Fibroblast of the aortic adventitia (primary cell): Measurements from ENCODE around the gene ZNF385D. TPM values are rescaled to one million over a fixed set of nuclear protein-coding genes. Genes with fewer than 3 reads are reported as not detected.

Experiments used
- DNase-seq: peaks from one replicate; pipeline ENCODE4 v3.0.0-alpha.2; 2010; ENCODE audit warnings: low read depth
- H3K4me3 ChIP-seq: 2 replicates; pipeline ENCODE4 v1.5.1; 2011; ENCODE audit warnings: low read depth, mild to moderate bottlenecking, control low read depth, low read length, moderate library complexity
- total RNA-seq: library from RNA; depleted of rRNA; stranded (reverse); fragments of >200 nt; gene quantifications from 2 replicates; pipeline ENCODE4 v1.2.3, GENCODE V29; 2012; ENCODE audit warnings: low replicate concordance
- TF ChIP-seq, protein P1 (sequence below): IDR thresholded peaks from 2 replicates; pipeline ENCODE4 v1.5.1; 2011; ENCODE audit warnings: mild to moderate bottlenecking, low read length, control low read depth, inconsistent platforms; ENCODE audit not compliant: insufficient read depth

ZNF385D gene
- total RNA-seq, 1 donor: 11.5 TPM

- DNase-seq: no peak
These were observed 31.9 kb downstream of the ZNF385D start for GRCh38 chr3:21718943-21719591.

GRCh38 chr3:21718161-21718765 is 32.7 kb downstream of the ZNF385D start:
- H3K4me3 ChIP-seq: no peak overlapping the region
- DNase-seq: peak; percentile 99
- TF ChIP-seq, protein P1, sequence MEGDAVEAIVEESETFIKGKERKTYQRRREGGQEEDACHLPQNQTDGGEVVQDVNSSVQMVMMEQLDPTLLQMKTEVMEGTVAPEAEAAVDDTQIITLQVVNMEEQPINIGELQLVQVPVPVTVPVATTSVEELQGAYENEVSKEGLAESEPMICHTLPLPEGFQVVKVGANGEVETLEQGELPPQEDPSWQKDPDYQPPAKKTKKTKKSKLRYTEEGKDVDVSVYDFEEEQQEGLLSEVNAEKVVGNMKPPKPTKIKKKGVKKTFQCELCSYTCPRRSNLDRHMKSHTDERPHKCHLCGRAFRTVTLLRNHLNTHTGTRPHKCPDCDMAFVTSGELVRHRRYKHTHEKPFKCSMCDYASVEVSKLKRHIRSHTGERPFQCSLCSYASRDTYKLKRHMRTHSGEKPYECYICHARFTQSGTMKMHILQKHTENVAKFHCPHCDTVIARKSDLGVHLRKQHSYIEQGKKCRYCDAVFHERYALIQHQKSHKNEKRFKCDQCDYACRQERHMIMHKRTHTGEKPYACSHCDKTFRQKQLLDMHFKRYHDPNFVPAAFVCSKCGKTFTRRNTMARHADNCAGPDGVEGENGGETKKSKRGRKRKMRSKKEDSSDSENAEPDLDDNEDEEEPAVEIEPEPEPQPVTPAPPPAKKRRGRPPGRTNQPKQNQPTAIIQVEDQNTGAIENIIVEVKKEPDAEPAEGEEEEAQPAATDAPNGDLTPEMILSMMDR: no peak

More at GRCh38 chr3:21718943-21719591, 31.9 kb downstream of the ZNF385D start:
- no peak overlapping the region for H3K4me3 ChIP-seq
- TF ChIP-seq, protein P1: no peak

DNA sequence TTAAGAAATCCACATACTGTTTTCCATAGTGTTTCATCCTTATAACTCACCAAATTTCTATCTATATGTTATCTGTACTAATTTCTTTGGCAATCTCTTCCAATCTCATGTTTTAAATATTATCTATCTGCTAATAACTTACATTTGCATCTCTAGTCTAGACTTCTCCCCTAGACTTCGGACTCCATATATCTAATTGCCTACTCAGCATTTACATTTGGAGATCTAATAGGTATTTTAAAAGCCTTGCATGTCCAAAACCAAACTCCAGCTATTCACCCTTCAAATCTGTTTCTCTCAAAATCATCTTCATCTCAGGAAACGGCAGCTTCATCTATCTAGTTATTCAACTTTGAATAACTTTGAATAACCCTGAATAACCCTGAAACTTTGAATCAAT is 35.3 kb downstream of the ZNF385D start:
- no peak for DNase-seq
- TF ChIP-seq, protein P1: no peak
- no peak overlapping the region for H3K4me3 ChIP-seq

- H3K4me3 ChIP-seq: no peak overlapping the region
- DNase-seq: peak; percentile 73
- TF ChIP-seq, protein P1: no peak
These were observed 45.2 kb downstream of the ZNF385D start for GRCh38 chr3:21705769-21706168.

DNA sequence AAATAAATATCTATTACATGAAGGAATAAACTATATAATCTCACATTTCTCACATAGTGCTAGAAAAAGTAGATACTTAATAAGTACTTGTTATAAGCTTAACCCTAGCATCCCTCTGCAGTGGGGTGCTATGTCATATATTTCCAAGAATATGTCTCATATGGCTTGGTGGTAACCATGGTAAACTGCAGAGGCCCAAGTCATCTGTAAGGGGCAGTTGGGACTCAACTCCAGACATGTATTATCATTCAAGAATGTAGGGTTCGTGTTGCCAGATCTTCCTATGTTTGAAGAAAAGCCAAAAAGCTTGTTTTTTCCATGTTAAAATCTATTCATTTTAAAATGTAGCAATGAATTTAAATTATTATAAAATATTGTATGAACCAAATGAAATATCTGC is 46.2 kb downstream of the ZNF385D start:
- TF ChIP-seq, protein P1: no peak
- DNase-seq: peak; percentile 8
- no peak overlapping the region for H3K4me3 ChIP-seq

GRCh38 chr3:21703291-21703690 is 47.7 kb downstream of the ZNF385D start:
- DNase-seq: peak; percentile 25
- H3K4me3 ChIP-seq: no peak overlapping the region
- TF ChIP-seq, protein P1: no peak
